DMS153 treated with DMSO at 0.1 percent for 48 hours (cell line): ENCODE results near the gene DNAJC28.
A peak's percentile ranks its signal among the peaks of the same experiment; 100 is the strongest.
"Not testable (repeated sequence)": the region's sequence is repeated elsewhere in the genome, so short reads cannot be mapped to it uniquely, and the experiment has no call there.

Source experiments
- DNase-seq: peaks from one replicate; lab custom pipeline; 2025; ENCODE audit not compliant: unreplicated experiment; lab: John Stamatoyannopoulos, UW

DNAJC28 gene, protein sequence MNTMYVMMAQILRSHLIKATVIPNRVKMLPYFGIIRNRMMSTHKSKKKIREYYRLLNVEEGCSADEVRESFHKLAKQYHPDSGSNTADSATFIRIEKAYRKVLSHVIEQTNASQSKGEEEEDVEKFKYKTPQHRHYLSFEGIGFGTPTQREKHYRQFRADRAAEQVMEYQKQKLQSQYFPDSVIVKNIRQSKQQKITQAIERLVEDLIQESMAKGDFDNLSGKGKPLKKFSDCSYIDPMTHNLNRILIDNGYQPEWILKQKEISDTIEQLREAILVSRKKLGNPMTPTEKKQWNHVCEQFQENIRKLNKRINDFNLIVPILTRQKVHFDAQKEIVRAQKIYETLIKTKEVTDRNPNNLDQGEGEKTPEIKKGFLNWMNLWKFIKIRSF

DNA sequence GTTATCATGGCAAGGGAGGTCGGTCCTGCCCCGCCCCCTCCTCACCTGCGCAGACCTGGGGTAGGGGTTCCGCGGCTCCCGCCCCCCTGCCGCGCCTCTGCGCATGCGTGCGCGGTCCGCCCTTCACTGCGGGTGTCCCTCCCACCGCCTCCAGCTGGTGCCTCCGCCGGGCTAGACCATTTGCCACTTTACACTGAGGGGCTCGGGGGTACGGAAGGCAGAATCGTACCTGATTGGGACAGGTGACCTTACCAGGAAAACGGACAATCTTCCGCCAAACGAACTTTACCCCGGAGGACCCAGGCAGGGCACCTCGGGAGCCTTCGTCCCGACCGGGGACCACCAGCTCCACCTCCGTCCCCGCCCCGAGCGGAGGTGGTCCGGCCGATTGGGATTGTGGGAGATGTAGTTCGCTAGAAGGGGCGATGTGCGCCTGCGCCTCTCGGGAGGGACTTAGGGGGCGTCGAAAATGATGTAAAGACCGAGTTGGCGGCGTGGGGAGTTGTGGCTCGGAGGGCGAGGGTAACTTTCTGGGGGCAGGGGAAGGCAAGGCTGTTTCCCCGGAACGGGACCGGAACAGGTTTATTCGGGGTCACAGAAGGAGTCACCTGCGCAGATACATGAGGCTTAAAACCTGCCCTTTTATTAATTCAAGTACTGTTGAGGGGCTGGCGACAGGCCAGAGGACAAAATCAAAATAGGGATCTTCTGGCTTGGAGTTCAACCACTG, at the start of gene DNAJC28:
DNAJC28 (minus strand) TSS at position 344 of the 730 bp plus-strand sequence. CDS start 2,323 bp downstream, outside the sequence.
- DNase-seq, result peak; percentile 90

DNA sequence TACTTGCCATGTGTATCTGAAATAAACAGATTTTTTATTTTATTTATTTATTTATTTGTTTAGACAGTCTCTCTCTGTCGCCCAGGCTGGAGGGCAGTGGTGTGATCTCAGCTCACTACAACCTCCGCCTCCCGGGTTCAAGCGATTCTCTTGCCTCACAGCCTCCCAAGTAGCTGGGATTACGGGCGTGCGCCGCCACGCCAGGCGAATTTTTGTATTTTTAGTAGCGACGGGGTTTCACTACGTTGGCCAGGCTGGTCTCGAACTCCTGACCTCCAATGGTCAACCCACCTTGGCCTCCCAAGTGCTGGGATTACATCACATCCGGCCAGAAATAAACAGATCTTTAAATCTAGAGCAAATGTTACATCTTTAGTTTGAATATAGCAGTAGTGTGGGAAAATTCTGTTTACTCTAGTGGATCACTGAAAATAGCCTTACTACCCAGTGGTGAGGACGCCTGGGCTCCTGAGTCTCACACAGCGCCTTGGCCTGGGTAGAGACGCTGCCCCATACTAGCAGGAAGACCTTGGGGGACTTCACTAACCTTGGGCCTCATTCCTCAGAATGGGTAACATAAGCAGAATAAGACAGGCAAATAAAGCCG, 49.7 kb upstream of the DNAJC28 start:
- no peak for DNase-seq

DNA sequence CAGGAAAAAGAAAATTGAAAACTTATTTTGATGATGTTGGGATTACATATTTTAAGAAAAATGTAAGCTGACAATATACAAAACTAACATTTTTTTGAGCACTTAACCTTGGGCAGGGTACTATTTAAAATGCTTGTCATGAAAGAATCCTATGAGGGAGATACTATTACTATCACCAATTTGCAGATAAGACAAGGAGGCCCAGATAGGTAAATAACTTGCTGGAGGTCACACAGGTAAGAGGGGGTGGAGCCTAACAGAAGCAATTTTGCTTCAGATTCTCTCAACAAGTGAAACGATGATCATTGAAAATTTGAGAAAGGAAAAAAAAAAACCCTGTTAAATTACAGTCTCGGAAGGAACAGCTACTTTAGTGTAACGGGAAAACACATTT, 49.2 kb upstream of the DNAJC28 start:
- no peak for DNase-seq

DNA sequence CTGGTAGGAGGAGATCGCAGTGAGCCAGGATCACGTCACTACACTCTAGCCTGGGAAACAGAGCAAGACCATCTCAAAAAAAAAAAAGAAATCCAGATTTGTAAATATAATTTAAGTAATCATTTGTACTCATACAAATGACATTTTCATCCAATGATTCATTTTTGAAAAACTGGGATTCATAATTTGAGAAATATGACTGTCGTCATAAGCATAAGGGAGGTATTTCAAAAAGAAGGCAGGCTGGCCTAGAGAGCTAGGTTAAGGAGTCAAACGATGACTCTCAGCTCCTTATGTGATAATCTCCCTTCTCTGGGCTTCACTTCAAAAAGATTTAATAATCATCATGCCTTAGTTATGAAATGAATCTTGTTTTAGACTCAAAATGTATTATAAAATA, 48.1 kb upstream of the DNAJC28 start:
- DNase-seq, result no peak

DNA sequence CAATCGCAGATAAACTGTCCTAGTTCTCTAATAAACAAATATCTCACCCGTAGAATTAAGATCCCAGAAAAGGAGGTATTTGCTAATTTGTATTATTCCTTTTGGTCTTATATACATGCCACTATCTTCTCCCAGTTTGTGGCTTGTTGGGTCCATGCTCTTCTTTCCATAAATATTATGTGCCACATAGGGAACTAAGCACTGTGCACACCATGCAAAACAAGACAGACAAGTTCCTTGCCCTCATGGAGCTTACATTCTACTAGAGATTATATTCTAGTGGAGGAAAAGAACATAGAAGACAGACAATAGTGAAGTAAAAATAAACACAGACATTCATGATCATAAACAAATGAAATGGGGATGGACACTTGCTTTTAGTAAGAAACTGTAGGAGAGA, 45.7 kb upstream of the DNAJC28 start:
- DNase-seq, result no peak

DNA sequence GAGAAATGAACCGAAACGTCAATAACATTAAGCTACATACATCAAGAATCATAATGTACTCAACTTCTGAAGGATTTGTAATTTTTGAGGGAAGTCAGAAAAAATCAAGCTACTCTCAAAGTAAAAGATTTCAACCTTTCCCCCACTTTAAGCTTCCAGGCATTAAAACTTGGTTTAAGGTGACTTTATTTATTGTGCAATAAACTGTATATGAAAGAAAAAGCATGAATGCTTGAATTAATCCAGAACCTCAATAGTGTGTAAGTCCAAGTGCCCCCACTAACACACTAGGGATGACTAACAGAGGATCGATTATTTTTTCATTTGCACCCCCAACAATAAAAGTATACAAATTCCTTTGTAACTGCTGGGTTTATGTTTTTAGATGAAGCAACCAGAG, 39.5 kb upstream of the DNAJC28 start:
- DNase-seq, result no peak

DNA sequence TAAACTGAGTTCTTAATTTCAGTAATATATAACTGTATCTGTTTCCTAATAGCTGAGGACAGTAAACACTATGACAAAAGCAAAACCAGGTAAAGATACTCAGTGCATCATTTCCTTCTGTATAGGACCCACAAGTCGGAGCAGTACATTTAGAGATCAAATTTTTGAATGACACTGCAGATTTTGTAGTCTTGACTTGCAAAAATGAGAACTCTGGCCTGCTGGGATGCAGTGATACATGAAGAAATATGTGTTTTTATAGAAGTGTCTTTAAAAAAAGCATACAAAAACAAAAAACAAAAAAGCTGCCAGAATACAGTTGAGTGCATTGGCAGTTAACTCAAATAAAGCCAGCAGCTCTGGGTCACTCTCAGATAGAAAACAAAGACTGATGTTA, 31.4 kb upstream of the DNAJC28 start:
- DNase-seq, result no peak

DNA sequence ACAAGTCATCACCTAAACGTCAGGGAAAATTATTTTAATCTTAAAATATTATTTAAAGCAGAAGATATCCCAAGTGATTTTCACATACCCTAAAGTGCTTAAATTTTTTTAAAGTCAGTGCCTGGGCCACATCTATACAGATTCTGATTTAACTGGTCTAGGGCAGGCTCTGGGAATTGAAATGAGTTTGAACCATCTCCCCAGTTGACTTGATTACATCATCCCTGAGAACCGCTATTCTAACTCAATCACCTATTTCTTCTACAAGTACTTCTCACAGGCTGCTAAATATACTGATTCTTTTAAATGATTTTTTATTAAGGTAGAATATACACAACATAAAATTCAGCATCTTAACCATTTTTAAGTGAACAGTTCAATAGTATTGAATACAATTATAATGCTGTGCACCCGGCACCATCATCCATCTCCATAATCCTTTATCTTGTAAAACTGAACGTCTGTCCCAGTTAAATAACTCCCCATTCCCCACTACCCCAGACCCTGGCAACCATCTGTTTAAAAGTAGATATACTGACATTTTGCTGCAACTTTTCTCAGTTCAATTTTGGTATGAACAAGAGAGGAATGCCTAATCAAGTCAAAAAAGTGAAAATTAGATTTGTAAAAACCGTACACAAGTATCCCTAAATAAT, 30.9 kb upstream of the DNAJC28 start:
- no peak for DNase-seq

DNA sequence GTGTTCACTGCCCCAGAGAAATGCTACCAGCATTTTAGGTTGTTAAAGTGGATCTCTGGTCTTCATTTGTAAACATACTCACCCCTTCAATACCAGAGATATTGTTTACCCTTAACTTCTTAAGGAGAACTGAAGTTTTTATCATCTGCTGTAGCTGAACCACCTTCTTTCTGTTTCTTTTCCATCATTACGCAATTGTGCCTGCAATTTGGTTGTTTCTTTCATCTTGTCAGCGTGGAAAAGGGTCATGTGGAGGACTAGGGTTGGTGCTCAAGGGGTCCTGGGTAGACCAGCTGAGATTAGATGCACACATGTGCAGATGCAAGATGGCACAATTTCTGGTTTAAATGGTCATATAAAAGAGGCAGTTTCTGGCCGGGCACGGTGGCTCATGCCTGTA, 27.4 kb upstream of the DNAJC28 start:
- no peak for DNase-seq

DNA sequence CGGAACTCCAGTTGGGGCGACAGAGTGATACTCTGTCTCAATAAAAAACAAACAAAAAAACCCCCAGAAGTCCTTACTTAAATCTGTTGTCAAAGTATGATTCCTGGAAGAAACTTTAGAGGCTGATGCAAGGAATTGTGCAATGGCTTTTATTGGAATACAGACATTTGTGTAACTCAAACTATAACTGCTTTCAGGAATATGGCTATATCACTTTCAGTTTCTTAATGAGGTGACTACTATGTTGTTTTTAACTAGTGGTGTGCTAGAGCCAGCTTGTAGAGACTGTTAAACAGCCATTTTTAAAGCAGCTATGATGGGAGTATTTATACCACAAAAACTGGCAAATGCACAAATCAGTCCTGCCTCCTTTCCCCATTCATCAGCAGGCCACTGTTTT, 22.7 kb upstream of the DNAJC28 start:
- DNase-seq, result no peak

DNA sequence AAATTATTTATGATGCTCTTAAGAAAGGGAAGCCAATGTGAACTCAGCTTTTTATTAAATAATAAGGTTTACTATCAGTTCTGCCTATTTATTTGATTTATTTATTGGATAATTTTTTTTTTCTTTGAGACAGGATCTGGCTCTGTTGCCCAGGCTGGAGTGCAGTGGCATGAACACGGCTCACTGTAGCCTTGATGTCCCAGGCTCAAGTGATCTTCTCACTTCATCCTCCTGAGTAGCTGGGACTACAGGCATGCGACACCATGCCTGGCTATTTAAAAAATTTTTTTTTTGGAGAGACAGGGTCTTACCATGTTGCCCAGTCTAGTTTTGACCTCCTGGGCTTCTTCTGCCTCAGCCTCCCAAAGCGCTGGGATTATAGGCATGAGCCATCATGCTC, 21.0 kb upstream of the DNAJC28 start:
- no peak for DNase-seq

DNA sequence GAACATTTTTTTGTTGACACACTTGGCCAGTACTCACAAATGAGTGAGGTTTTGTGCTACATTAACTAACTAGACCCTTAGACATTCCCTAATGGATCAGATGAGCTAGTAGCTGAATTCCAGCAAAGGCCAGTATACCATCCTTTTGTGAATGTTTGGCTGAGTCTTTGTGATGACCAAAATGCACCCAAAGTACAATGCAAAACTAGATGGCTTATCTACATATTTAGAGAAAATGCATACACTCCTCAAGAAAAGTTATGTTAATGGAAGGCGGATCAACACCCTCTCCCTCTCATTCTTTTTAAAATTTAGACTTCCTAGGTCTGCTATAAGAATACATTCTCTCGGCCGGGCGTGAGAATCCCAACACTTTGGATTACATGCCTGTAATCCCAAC, 20.1 kb upstream of the DNAJC28 start:
- DNase-seq, result no peak

DNA sequence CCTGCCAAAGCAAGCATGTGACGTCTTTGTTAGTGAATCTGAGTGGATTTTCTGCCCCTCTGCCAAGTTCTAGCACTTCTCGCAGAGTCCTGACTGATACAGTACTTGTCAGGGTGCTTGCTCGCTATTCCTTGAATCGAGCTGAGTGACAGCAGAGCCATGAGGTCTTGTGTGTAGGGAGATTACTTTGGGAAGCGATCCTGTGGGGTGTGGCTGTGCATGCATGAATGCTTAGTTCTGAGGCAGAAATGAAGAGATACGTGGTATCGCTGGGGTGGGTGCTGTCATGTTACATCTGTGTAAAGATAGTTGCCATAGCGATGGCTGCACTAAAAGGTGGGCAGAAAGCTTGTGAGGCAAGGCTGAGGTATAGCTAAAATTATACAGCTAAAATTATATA, 19.3 kb upstream of the DNAJC28 start:
- no peak for DNase-seq

DNA sequence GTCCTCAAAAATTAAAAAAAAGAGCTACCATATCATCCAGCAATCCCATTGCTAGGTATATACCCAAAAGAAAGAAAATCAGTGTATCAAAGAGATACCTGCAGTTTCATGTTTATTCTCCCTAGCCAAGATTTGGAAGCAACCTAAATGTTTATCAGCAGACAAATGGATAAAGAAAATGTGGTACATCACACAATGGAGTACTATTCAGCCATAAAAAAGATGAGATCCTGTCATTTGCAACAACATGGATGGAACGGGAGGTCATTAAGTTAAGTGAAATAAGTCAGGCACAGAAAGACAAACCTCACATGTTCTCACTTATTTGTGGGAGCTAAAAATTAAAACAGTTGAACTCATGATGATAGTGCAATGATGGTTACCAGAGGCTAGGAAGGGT, 15.5 kb upstream of the DNAJC28 start:
- not testable (repeated sequence) for DNase-seq

DNA sequence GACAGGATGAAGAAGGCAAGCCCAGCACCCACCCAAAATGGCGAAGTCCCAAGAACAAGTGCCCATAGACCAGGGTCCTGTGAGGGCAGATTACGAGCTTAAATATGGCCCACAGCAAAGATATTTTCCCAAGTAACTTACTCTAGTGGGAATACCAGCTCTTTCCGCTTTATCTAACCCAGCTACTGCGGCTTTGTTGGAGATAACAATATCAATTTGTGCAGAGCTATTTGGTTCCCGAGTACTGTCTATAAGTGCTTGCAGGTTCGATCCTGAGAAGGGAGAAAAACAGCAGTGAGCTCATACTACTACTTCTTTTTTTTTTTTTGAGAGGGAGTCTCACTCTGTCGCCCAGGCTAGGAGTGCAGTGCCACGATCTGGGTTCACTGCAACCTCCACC, 14.3 kb upstream of the DNAJC28 start:
- no peak for DNase-seq

DNA sequence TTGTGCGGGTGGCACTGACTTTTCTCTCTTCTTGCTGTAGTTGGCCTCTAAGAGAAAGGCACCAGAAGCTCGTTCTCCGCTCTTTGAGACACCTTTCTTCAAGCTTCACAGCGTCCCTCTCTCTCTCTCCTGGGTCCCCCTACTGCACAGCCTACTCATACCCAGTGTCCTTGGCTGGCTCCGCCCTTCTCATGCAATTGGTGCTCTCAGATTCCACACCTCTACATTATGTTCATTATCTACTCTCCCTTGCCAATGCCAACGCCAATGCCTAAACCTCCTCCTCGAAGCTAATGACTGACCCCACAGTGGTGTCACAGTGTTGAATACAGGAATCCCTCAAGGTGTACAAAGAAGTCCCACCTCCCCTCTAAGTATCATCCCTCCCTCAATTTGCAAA, 4.8 kb upstream of the DNAJC28 start:
- no peak for DNase-seq

DNA sequence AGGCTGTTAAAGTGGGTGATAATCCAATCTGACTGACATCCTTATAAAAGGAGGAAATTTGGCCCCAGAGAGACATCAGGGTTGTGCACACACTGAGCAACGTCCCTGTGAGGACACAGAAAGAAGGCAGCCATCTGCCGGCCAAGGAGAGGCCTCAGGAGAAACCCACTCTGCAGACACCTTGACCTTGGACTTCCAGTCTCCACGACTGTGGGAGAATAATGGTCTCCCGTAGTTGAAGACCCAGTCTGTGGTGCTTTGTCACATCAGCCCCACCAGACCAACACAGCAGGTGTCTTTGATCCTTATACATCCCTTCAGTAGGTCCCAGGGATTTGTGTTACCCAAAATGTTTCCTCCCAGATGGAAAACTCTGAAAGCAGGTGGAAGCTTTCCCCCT, 4.2 kb upstream of the DNAJC28 start:
- DNase-seq, result no peak

DNA sequence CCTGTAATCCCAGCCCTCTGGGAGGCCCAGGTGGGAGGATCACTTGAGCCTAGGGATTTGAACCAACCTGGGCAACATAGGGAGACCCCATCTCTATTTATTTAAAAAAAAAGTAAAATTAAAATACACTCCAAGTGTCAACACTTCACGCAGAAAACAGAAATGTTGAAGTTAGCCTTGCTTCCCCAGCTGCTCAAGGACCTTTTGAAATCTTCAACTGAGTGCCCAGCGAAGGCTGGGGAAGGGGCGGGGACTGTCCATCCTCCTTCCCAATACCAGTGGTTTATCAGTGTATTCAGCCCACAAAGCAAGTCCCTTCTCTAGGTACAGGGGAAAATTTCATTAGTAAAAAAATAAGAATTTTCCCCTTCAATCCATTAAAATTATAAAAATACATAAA, 2.2 kb upstream of the DNAJC28 start:
- DNase-seq, result no peak

DNA sequence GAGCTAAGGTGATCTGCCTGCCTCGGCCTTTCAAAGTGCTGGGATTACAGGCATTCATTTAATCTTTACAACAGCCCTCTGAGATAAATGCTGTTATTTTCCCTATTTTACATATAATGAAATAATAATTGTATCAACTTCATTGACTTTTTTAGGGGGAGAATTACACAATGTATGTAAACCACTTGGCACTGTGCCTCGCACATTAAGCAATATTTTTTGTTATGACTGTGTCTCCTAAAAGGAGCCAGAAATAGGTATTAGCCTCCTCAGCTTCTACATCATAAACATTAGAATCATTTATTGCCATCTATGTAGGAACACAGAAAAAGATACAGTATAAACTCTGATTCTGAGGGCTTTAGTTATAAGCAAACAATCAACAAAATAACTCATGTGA, 1.1 kb upstream of the DNAJC28 start:
- no peak for DNase-seq

DNA sequence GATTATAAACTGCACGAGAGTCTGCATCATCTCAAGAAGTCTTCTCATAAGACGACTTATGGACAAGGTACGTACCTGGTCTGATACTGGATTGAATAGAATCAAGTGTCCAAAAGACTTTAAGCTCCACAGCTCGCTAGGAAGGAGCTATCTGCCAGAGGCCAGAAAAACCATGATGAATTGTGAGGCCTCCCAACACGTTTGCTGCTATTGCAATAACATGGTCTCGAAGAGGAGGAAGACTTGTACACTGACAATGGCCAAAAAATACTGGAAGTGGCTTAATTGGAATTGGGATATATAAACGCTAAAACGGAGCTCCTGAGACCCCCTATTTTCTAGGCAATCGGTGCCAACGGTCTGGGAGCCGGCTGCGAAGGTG, 534 bp downstream of the DNAJC28 start:
- no peak for DNase-seq

DNA sequence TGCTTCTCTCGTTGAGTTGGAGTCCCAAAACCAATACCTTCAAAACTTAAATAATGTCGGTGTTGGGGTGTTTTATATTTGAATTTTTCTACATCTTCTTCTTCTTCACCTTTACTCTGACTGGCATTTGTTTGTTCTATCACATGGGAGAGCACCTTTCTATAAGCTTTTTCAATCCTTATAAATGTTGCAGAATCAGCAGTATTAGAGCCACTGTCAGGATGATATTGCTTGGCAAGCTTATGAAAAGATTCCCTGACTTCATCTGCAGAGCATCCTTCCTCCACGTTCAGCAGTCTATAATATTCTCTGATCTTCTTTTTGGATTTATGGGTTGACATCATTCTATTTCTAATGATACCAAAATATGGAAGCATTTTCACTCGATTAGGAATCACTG, 2.6 kb downstream of the DNAJC28 start:
- DNase-seq, result no peak

DNA sequence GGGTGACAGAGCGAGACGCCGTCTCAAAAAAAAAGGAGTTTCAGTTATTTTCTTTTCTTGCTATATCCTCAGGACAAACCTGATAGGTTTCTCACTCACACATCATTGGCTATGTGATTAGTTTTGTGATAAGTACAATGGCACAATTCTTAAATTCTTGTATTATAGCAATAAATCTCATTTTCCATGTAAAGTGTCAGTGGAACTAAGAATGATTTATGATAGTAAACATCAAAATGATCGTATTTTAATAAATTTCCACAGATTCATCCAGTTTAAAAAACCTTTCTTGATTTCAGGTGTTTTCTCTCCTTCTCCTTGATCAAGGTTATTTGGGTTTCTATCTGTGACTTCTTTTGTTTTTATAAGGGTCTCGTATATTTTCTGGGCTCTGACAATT, 3.5 kb downstream of the DNAJC28 start:
- no peak for DNase-seq
